HepG2 (cell line): ENCODE results near the gene RNF133. TPM values are rescaled to one million over a fixed set of nuclear protein-coding genes. Genes with fewer than 3 reads are reported as not detected.

ENCODE experiments used
- FOSL1 ChIP-seq: sonication (generic); formaldehyde crosslinking; IDR thresholded peaks from 2 replicates; pipeline ENCODE4 v1.9.0; 2021; ENCODE audit warnings: missing genetic modification reagents, borderline replicate concordance
- FOSL2 ChIP-seq: sonication (generic); formaldehyde crosslinking; IDR thresholded peaks from 2 replicates; pipeline ENCODE4 v1.4.0; 2020; ENCODE audit warnings: missing genetic modification reagents
- FOXJ3 ChIP-seq: sonication (generic); formaldehyde crosslinking; IDR thresholded peaks from 2 replicates; pipeline ENCODE4 v1.4.0; 2020; ENCODE audit warnings: missing genetic modification reagents, mild to moderate bottlenecking, borderline replicate concordance
- GFI1 ChIP-seq: sonication (generic); formaldehyde crosslinking; IDR thresholded peaks from 2 replicates; pipeline ENCODE4 v1.5.0; 2020; ENCODE audit warnings: missing genetic modification reagents, mild to moderate bottlenecking, borderline replicate concordance
- KMT2B ChIP-seq: IDR thresholded peaks from 2 replicates; pipeline ENCODE4 v1.6.1; 2016; ENCODE audit warnings: missing genetic modification reagents, missing compliant biosample characterization
- NCOA2 ChIP-seq: sonication (generic); formaldehyde crosslinking; IDR thresholded peaks from 2 replicates; pipeline ENCODE4 v1.8.0; 2022; ENCODE audit warnings: inconsistent platforms
- NR1H2 ChIP-seq: sonication (generic); formaldehyde crosslinking; IDR thresholded peaks from 2 replicates; pipeline ENCODE4 v1.8.1; 2022; ENCODE audit warnings: low read depth, missing genetic modification reagents, borderline replicate concordance
- NR2F6 ChIP-seq, 2 experiments: IDR thresholded peaks; 2 replicates each; pipeline ENCODE4 v1.6.1; 2016; ENCODE audit warnings: antibody characterized with exemption in 1 of 2, mild to moderate bottlenecking in 1 of 2
- SAP130 ChIP-seq: IDR thresholded peaks from 2 replicates; pipeline ENCODE4 v1.6.1; 2016; ENCODE audit warnings: low read depth
- polyA plus RNA-seq, 8 experiments: library from polyadenylated mRNA; depleted of rRNA in 3 of 8; stranded (reverse) in 7 of 8; unstranded in 1 of 8; fragments of >200 nt; fragmentation: Illumina TruSeq in 4 of 8; extraction: Trizol in 4 of 8; gene quantifications; 2 replicates each; pipeline versions ENCODE4 v1.2.1 to v1.2.3, GENCODE V29; 2011 to 2016; ENCODE audit warnings: low read depth in 4 of 8, missing spikeins in 1 of 8, mixed read lengths in 1 of 8; ENCODE audit not compliant: insufficient read depth in 1 of 8
- total RNA-seq, 5 experiments: library from RNA; depleted of rRNA; stranded (reverse); fragments of >200 nt; fragmentation: Illumina TruSeq; extraction: Trizol; gene quantifications; 2 replicates each; pipeline ENCODE4 v1.2.3, GENCODE V29; 2016; ENCODE audit warnings: low read depth in 1 of 5
- TF ChIP-seq, protein P1 (sequence below): sonication (generic); formaldehyde crosslinking; IDR thresholded peaks from 2 replicates; pipeline ENCODE4 v1.5.1; 2020; ENCODE audit warnings: mild to moderate bottlenecking, missing genetic modification reagents, borderline replicate concordance
- TF ChIP-seq, protein P2 (sequence below): IDR thresholded peaks from 2 replicates; pipeline ENCODE4 v1.6.1; 2012; ENCODE audit warnings: low read depth, low read length, improper control_type of control experiment
- TF ChIP-seq, protein P3 (sequence below): sonication (generic); formaldehyde crosslinking; IDR thresholded peaks from 2 replicates; pipeline ENCODE4 v1.4.0; 2020; ENCODE audit warnings: mild to moderate bottlenecking, missing genetic modification reagents, borderline replicate concordance
- TF ChIP-seq, protein P4 (sequence below): IDR thresholded peaks from 2 replicates; pipeline ENCODE4 v1.4.0; 2020; ENCODE audit warnings: mild to moderate bottlenecking, missing genetic modification reagents

RNF133 gene
- total and polyA plus RNA-seq, 2 of the 13 experiments (the other 11 are each of a cell fraction or from before 2014, with no cell fraction given) = 0.13 to 1.00 TPM

DNA sequence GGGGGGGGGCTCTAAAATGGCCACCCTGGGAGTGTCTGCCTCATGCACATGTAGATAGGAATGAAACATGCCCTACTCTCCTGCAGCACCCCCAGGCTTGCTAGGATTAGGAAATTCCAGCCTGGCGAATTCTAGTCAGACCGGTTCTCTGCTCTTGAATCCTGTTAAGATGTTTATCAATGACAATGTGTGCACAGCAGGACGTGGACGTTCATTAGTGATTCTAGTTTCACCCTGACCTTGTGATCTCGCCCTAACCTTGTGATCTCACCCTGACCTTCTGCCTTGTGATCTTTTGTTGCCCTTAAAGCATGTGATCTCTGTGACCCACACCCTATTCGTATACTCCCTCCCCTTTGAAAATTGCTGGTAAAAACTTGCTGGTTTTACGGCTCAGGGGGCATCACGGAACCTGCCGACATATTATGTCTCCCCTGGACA, 19.6 kb downstream of the RNF133 start (continued):
- TF ChIP-seq NR2F6 (IDR thresholded peaks at IDR 0.05) = peak; percentile 98
- peak; percentile 100 for TF ChIP-seq NR2F6 (CRISPR knock-in tag; IDR thresholded peaks at IDR 0.05)
- peak; percentile 78 for TF ChIP-seq FOSL2 (CRISPR knock-in tag)
- TF ChIP-seq, protein P1, sequence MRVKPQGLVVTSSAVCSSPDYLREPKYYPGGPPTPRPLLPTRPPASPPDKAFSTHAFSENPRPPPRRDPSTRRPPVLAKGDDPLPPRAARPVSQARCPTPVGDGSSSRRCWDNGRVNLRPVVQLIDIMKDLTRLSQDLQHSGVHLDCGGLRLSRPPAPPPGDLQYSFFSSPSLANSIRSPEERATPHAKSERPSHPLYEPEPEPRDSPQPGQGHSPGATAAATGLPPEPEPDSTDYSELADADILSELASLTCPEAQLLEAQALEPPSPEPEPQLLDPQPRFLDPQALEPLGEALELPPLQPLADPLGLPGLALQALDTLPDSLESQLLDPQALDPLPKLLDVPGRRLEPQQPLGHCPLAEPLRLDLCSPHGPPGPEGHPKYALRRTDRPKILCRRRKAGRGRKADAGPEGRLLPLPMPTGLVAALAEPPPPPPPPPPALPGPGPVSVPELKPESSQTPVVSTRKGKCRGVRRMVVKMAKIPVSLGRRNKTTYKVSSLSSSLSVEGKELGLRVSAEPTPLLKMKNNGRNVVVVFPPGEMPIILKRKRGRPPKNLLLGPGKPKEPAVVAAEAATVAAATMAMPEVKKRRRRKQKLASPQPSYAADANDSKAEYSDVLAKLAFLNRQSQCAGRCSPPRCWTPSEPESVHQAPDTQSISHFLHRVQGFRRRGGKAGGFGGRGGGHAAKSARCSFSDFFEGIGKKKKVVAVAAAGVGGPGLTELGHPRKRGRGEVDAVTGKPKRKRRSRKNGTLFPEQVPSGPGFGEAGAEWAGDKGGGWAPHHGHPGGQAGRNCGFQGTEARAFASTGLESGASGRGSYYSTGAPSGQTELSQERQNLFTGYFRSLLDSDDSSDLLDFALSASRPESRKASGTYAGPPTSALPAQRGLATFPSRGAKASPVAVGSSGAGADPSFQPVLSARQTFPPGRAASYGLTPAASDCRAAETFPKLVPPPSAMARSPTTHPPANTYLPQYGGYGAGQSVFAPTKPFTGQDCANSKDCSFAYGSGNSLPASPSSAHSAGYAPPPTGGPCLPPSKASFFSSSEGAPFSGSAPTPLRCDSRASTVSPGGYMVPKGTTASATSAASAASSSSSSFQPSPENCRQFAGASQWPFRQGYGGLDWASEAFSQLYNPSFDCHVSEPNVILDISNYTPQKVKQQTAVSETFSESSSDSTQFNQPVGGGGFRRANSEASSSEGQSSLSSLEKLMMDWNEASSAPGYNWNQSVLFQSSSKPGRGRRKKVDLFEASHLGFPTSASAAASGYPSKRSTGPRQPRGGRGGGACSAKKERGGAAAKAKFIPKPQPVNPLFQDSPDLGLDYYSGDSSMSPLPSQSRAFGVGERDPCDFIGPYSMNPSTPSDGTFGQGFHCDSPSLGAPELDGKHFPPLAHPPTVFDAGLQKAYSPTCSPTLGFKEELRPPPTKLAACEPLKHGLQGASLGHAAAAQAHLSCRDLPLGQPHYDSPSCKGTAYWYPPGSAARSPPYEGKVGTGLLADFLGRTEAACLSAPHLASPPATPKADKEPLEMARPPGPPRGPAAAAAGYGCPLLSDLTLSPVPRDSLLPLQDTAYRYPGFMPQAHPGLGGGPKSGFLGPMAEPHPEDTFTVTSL (CRISPR knock-in tag) = peak; percentile 77
- TF ChIP-seq NCOA2 (CRISPR knock-in tag) = peak; percentile 95
- TF ChIP-seq, protein P2, sequence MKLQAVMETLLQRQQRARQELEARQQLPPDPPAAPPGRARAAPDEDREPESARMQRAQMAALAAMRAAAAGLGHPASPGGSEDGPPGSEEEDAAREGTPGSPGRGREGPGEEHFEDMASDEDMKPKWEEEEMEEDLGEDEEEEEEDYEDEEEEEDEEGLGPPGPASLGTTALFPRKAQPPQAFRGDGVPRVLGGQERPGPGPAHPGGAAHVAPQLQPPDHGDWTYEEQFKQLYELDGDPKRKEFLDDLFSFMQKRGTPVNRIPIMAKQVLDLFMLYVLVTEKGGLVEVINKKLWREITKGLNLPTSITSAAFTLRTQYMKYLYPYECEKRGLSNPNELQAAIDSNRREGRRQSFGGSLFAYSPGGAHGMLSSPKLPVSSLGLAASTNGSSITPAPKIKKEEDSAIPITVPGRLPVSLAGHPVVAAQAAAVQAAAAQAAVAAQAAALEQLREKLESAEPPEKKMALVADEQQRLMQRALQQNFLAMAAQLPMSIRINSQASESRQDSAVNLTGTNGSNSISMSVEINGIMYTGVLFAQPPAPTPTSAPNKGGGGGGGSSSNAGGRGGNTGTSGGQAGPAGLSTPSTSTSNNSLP = peak; percentile 34; the same call in 1 of the 2 replicates
- TF ChIP-seq, protein P3, sequence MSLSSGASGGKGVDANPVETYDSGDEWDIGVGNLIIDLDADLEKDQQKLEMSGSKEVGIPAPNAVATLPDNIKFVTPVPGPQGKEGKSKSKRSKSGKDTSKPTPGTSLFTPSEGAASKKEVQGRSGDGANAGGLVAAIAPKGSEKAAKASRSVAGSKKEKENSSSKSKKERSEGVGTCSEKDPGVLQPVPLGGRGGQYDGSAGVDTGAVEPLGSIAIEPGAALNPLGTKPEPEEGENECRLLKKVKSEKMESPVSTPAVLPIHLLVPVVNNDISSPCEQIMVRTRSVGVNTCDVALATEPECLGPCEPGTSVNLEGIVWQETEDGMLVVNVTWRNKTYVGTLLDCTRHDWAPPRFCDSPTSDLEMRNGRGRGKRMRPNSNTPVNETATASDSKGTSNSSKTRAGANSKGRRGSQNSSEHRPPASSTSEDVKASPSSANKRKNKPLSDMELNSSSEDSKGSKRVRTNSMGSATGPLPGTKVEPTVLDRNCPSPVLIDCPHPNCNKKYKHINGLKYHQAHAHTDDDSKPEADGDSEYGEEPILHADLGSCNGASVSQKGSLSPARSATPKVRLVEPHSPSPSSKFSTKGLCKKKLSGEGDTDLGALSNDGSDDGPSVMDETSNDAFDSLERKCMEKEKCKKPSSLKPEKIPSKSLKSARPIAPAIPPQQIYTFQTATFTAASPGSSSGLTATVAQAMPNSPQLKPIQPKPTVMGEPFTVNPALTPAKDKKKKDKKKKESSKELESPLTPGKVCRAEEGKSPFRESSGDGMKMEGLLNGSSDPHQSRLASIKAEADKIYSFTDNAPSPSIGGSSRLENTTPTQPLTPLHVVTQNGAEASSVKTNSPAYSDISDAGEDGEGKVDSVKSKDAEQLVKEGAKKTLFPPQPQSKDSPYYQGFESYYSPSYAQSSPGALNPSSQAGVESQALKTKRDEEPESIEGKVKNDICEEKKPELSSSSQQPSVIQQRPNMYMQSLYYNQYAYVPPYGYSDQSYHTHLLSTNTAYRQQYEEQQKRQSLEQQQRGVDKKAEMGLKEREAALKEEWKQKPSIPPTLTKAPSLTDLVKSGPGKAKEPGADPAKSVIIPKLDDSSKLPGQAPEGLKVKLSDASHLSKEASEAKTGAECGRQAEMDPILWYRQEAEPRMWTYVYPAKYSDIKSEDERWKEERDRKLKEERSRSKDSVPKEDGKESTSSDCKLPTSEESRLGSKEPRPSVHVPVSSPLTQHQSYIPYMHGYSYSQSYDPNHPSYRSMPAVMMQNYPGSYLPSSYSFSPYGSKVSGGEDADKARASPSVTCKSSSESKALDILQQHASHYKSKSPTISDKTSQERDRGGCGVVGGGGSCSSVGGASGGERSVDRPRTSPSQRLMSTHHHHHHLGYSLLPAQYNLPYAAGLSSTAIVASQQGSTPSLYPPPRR (CRISPR knock-in tag) = peak; percentile 95
- peak; percentile 94 for TF ChIP-seq GFI1 (CRISPR knock-in tag)
- TF ChIP-seq FOSL1 = peak; percentile 21; the same call in 1 of the 2 replicates
- peak; percentile 83 for TF ChIP-seq FOXJ3
- TF ChIP-seq KMT2B = 0 out of 2 replicates have a peak, but pooled peaks have one; percentile 41
- TF ChIP-seq, protein P4, sequence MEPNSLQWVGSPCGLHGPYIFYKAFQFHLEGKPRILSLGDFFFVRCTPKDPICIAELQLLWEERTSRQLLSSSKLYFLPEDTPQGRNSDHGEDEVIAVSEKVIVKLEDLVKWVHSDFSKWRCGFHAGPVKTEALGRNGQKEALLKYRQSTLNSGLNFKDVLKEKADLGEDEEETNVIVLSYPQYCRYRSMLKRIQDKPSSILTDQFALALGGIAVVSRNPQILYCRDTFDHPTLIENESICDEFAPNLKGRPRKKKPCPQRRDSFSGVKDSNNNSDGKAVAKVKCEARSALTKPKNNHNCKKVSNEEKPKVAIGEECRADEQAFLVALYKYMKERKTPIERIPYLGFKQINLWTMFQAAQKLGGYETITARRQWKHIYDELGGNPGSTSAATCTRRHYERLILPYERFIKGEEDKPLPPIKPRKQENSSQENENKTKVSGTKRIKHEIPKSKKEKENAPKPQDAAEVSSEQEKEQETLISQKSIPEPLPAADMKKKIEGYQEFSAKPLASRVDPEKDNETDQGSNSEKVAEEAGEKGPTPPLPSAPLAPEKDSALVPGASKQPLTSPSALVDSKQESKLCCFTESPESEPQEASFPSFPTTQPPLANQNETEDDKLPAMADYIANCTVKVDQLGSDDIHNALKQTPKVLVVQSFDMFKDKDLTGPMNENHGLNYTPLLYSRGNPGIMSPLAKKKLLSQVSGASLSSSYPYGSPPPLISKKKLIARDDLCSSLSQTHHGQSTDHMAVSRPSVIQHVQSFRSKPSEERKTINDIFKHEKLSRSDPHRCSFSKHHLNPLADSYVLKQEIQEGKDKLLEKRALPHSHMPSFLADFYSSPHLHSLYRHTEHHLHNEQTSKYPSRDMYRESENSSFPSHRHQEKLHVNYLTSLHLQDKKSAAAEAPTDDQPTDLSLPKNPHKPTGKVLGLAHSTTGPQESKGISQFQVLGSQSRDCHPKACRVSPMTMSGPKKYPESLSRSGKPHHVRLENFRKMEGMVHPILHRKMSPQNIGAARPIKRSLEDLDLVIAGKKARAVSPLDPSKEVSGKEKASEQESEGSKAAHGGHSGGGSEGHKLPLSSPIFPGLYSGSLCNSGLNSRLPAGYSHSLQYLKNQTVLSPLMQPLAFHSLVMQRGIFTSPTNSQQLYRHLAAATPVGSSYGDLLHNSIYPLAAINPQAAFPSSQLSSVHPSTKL (CRISPR knock-in tag) = peak; percentile 97
- peak; percentile 75 for TF ChIP-seq SAP130 (CRISPR knock-in tag)
- TF ChIP-seq NR1H2 (CRISPR knock-in tag) = peak; percentile 74; the same call in 1 of the 2 replicates
